Fibroblast of lung (primary cell): ENCODE data around the gene PDE6A.

Experiments
- CTCF ChIP-seq, 2 donors: IDR thresholded peaks in 1 of 2; conservative IDR thresholded peaks in 1 of 2; 1 replicate in 1 of 2; 2 replicates in 1 of 2; pipeline ENCODE4 v1.5.1; 2011 to 2012; ENCODE audit warnings: low read length in 2 of 2, control low read depth in 1 of 2, inconsistent platforms in 1 of 2, low read depth in 1 of 2, mild to moderate bottlenecking in 1 of 2
- EZH2 ChIP-seq: IDR thresholded peaks from 2 replicates; pipeline ENCODE4 v1.5.1; 2012; ENCODE audit warnings: low read length, control low read depth, mild to moderate bottlenecking; ENCODE audit errors: missing control alignments

DNA sequence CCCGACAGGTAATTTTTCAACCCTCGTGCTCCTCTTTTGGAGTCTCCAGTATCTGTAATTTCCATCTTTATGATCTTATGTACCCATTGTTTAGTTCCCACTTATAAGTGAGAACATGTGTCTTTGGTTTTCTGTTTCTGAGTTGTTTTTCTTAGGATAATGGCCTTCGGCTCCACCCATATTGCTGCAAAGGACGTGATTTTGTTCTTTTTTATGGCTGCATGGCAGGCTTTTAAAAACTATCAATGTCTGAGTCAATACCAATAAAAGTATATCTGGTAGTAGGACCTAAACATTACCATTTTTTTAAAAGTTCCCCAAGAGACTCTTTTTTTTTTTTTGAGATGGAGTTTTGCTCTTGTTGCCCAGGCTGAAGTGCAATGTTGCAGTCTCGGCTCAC lies 12.1 kb upstream of the PDE6A start:
- no peak for TF ChIP-seq CTCF (conservative IDR thresholded peaks at IDR 0.05 in 1 of 2, IDR thresholded peaks at IDR 0.05 in 1 of 2; ENCODE audit: low read depth in 1 of 2, low read length in 2 of 2)
- no peak for TF ChIP-seq EZH2
